Measurements from ENCODE around the gene CAMTA1. TPM values are rescaled to one million over a fixed set of nuclear protein-coding genes. Genes with fewer than 3 reads are reported as not detected.

The CAMTA1 gene
- total RNA-seq, 2 donors from 2014 or later = 100 to 102 TPM

- no peak overlapping the region for H3K27ac ChIP-seq
- no peak overlapping the region for H3K4me3 ChIP-seq
- no peak for TF ChIP-seq POLR2AphosphoS5 (IDR thresholded peaks at IDR 0.05)
- no peak for TF ChIP-seq CTCF (IDR thresholded peaks at IDR 0.05)
- no peak for TF ChIP-seq POLR2A (IDR thresholded peaks at IDR 0.05)
- H3K27me3 ChIP-seq (replicated peaks; ENCODE audit: insufficient read depth) = no peaks in the 10 kb centered on the region
- WGBS = 80% methylated on average over 21 of the region's 26 CpGs
- intact Hi-C loops (cut with DNase I) = no loop called here
- no peaks in the 10 kb centered on the region for H3K36me3 ChIP-seq
- H3K4me1 ChIP-seq (replicated peaks) = no peaks in the 10 kb centered on the region
- no peaks in the 10 kb centered on the region for H3K9me3 ChIP-seq
- DNase-seq (ENCODE audit: low spot score) = no peak
These were observed 801.0 kb downstream of the CAMTA1 start for GRCh38 chr1:7586031-7586941.

- intact Hi-C loops (cut with DNase I) = no loop called here
- H3K4me1 ChIP-seq (replicated peaks) = no peaks in the 10 kb centered on the region
- H3K9me3 ChIP-seq = no peaks in the 10 kb centered on the region
- TF ChIP-seq CTCF (IDR thresholded peaks at IDR 0.05) = no peak
- DNase-seq (ENCODE audit: low spot score) = no peak
- no peak overlapping the region for H3K4me3 ChIP-seq
- H3K36me3 ChIP-seq = no peaks in the 10 kb centered on the region
- H3K27me3 ChIP-seq (replicated peaks; ENCODE audit: insufficient read depth) = no peaks in the 10 kb centered on the region
- no peak overlapping the region for H3K27ac ChIP-seq
- 92% methylated on average over 18 of the region's 18 CpGs for WGBS
These were observed 802.0 kb downstream of the CAMTA1 start for GRCh38 chr1:7587108-7587772.

GRCh38 chr1:7587773-7588456, 802.7 kb downstream of the CAMTA1 start:
- H3K27ac ChIP-seq = no peak overlapping the region
- no peaks in the 10 kb centered on the region for H3K36me3 ChIP-seq
- 86% methylated on average over 17 of the region's 17 CpGs for WGBS
- no peaks in the 10 kb centered on the region for H3K9me3 ChIP-seq
- intact Hi-C loops (cut with DNase I) = no loop called here
- no peaks in the 10 kb centered on the region for H3K27me3 ChIP-seq (replicated peaks; ENCODE audit: insufficient read depth)
- DNase-seq (ENCODE audit: low spot score) = no peak
- H3K4me3 ChIP-seq = no peak overlapping the region
- TF ChIP-seq CTCF (IDR thresholded peaks at IDR 0.05) = no peak
- TF ChIP-seq POLR2AphosphoS5 (IDR thresholded peaks at IDR 0.05) = no peak
- TF ChIP-seq POLR2A (IDR thresholded peaks at IDR 0.05) = no peak
- no peaks in the 10 kb centered on the region for H3K4me1 ChIP-seq (replicated peaks)

GRCh38 chr1:7588457-7588827, 803.2 kb downstream of the CAMTA1 start:
- Histone ChIP-seq H3K4me3 (no peak overlapping the region), H3K36me3 (no peaks in the 10 kb centered on the region), H3K4me1 (replicated peaks) (no peaks in the 10 kb centered on the region), H3K9me3 (no peaks in the 10 kb centered on the region), H3K27me3 (replicated peaks; ENCODE audit: insufficient read depth) (no peaks in the 10 kb centered on the region), H3K27ac (no peak overlapping the region)
- DNase-seq (ENCODE audit: low spot score) = no peak
- intact Hi-C loops (cut with DNase I) = no loop called here
- no peak for TF ChIP-seq CTCF (IDR thresholded peaks at IDR 0.05)
- no peak for TF ChIP-seq POLR2A (IDR thresholded peaks at IDR 0.05)
- TF ChIP-seq POLR2AphosphoS5 (IDR thresholded peaks at IDR 0.05) = no peak
- 80% methylated on average over 7 of the region's 7 CpGs for WGBS

Measured in prostate gland (tissue), 2 donors.